GM10847 (cell line): Measurements from ENCODE around the gene CAMKV.

ENCODE experiments used
- POLR2A ChIP-seq: IDR thresholded peaks from 2 replicates; pipeline ENCODE4 v1.6.1; 2011; ENCODE audit not compliant: insufficient read length; ENCODE audit errors: extremely low read depth

Gene CAMKV

DNA sequence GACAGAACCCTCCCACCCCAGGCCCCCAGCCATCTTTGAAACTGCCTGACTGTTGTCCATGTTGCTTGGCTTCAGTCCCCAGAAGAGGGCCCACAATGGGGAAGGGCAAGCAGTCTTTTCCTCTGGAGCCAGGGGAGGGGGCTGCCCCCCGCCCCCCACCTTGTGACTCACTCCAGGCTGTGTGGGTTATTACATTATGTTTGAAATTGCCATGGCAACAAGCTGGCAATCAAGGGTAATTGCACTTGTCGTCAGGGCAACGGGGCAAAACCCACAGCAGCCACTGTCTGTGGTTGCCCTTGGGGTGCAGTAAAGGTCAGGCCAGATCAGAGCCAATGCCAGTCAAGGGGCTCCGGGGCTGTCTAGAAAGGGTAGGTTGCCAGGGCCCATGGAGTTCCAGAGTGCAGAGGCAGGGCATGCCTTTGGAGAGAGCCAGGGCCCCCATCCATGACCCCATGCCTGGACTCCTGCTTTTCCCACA, 3.1 kb upstream of the CAMKV start:
- no peak for TF ChIP-seq POLR2A

DNA sequence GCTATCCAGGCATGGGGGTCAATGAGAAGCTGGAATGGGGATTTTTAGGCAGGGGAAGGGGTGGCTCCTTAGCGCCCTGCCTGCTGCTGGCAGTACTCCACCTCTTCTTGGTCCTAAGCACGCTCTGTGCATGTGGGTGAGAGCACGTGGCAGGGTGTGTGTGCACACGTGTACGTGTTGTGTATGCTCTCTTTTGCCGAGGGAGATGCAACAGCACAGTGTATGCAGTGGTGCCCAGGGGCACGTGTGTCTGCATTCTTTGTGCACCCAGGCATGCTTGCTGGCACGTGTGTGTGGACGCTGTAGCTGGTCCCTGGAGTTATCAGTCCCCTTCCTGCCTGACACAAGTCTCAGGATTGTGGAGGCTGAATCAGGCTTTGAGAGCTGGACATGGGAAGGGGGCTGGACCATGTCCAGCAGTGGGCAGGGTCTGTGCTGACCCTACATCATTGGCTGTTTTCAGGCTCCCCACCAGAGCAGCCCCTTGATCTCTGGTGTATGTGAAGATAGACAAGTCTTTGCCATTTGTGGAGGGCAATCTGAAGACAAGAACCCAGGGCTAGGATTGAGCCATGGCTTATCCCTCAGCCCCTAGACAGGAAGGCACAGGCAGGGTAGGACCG, 1.9 kb upstream of the CAMKV start:
- no peak for TF ChIP-seq POLR2A

DNA sequence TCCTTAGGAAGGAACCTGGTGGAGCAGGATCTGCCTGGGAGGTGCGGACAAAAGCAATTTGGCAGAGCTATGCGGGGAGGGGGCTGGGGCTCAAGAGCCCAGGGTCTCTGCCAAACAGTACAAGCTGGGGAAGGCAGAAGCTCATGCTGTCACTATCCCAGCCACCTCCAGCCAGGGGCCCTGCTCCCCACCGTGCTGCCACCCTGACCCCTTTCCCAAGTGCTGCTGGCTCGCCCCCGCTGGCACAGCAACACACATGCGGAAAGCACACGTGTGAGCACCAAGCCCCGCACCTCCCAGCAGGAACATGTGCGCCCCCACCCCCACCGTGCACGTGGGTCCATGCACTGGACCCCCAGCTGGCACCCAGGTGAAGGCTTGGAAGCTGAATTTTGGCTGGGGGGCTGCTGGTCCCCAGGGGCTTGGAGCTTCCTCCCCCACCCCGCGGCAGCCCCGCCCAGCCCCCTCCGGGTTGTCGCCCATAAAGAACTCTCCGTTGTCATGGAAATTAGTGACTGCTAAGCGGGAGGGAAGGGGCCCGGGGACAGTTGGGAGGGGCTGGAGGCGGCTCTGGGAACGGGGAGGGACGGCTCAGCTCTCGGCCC, 742 bp downstream of the CAMKV start:
- TF ChIP-seq POLR2A: no peak

DNA sequence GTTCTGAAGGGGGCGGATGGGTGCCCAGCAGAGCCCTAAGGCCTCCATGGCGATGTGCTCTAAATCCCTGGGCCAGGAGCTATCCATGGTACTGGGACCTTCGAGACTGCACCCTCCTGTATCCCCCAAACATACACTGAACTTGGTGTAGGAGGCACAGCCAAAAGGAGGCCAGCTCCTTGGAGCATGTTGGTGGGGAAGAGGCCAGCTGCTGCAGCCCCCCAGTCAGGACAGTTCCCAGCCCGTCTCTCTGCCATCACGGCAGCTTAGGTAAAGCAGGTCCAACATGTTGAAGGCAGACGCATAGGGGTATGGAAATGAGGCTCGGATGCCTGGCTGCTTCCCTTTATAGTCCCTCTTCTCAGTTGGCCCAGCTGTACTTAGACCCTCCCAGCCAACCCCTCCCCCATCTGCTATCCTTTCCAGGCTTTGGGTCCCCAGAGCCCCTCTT, 1.8 kb downstream of the CAMKV start:
- no peak for TF ChIP-seq POLR2A

DNA sequence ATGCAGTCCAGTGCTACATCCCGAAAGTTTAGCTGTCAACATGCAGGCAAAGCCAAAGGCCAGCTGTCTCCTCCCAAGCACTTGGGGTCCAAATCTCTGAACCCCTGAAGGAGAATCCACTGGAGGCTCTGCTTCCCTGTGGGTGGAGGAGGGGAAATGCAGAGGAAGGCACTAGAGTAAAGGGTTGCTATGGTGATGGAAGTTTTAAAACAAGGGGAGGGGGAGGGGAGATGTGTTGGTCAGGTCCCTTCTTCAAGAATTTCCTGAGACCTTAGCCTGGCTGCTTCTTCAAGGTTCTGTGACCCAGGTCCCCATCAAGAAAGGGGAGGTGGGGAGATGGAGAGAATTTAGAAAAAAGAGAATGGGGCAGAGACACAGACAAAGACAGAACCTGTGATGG, 2.3 kb downstream of the CAMKV start:
- no peak for TF ChIP-seq POLR2A

DNA sequence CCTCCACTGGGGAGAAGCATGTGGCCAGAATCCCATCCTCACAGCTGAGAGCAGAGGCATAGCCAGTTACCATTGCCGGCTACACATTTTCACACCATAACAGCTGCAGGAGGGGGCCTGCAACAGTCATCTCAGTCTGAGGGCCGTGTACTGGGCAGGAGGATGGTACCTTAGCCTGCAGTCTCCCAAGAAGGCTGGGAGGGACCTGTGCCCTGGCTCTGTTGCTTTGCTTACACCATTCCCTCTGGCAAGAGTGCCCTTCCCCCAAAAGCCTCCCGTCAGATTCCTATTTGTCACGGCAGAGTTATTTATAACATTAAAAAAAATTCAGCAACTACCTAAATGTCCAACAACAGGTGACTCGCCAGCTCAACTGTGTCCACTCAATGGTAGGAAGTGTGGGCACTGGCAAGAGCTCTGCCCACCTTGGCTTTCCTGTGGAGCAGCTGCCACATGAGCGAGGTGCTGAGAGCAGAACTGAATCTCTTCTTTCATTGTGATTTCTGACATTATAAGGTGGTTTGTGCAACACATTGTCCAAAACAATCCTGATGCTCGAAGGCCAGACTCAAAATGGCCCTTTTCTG, 4.4 kb downstream of the CAMKV start:
- no peak for TF ChIP-seq POLR2A

DNA sequence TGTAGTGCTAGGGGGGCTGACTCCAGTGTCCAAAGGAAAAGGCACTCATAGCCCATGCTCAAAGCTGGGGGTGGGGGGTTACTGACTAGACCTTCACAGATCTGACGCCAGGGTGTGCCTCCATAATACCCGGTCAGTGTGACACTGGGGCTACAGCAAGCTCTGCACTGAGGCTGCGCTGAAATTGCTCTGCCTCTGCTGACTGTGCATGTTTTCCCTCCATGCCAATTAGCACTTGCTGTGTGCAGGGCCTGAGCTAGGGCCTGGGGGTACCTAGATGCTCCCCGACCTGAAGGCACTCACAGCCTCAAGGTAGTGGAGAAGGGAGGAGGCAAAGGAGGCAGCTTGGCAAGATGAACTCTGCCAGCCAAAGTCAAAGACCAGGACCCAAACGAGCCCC, 5.2 kb downstream of the CAMKV start:
- no peak for TF ChIP-seq POLR2A

DNA sequence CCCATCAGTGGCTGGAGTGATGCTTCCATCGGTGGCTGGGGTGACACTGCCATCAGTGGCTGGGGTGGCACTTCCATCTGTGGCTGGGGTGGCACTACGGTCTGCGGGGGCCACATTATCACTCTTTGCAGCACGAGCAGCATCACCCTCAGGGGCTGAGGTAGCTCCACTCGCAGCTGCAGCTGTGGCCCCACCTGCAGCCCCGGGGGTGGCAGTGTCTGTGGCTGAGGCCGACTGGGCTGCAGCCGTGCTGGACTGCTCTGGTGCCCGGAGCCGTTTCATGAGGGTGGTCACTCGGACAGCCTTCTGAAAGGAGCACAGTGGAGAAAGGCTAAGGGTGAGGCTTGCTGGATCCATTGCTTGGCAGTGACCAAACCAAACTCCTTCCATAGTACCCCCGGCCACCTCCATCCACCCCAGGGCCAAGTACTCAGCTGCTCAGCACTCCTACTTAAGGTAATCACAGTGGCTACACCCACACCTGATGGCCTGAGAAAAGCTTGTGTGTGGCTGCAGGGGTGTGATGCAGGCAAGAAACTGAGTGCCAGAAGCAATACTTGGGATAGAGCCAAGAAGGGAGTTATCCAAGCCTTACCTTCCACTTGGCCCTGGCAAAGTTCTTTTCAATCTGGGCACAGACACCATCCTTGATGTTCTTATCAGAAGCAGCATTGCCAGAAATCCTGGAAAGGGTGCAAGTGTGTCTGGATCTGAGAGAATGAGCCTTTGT, 10.0 kb downstream of the CAMKV start:
- TF ChIP-seq POLR2A: no peak

DNA sequence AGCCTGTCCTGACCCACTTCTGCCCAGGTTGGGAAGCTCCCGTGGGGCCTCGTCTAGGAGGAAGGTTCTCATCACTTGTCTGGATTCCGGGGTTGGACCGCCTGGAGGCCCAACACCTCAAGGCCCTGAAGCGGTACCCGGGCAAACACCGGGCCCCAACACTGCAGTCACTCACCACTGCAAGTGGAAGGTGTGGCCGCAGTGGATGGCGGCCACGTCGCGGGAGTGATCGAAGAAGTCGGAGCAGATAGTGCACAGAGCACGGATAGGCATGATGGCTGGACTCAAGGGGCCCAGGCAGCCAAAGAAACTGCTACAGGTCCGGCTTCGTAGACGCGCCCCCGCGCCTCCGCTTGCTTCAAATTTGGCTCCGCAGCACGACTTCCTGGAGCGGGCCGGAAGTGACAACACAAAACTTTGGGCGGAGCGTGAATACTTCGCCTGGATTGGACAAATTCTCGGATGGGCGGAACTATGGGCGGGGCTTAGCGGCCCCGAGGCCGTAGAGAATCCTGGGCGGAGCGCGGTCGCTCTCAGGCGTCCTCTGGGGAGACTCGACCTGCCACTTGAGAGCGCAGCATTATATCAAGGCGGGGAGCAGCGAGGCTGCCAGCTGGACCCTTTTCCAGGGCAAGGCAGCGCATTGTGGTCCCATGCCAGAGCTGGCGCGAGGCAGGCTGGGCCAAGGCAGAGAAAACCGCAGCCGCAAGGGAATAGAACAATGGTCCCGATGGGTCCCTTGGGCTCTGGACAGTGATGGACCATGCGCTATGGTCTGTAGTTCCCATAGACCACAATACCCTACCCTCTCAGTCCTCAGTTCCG, 13.3 kb downstream of the CAMKV start, which contains the start of gene TRAIP:
TSS of gene TRAIP (minus strand) at position 384 of the 825 bp plus-strand sequence. CDS start at position 273, 111 bp downstream.
- peak; percentile 84 for TF ChIP-seq POLR2A

DNA sequence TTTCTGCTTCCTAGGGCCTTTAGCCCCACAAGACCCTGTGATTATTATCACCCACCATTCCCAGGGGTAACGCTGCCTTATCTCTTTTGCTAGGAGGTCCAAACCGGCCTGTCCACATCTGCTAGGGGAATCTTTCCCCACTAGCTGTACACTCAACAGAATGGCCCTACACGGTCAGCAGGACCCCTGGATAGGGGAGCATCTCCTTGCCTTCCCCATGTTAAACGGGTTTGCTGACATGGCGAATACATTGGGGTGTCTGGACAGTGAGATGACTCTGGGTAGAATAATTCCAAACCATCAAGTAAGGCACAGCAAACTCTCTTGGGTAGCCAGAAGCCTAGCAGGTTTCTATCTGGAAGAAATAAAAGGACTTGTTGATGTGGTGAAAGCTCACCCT, 14.0 kb downstream of the CAMKV start:
- no peak for TF ChIP-seq POLR2A

DNA sequence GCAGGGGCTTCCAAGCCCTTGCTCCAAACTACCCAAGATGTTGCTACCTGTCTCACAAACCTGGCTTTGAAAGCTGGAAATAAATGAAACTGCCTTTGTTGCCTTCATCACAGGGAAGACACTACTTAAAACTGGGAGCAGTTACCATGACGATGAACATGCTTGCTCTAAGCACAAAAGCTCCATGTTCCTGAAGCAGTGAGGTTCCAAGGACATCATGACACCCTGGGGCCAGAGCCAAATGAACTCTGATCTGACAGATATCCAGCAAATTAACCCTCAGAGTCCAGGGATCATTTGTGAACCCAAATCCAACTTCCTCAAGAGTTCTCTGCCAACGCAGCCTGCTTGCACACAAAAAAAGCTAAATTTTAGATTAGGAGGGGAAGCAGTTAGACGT, 24.0 kb downstream of the CAMKV start:
- TF ChIP-seq POLR2A: no peak

DNA sequence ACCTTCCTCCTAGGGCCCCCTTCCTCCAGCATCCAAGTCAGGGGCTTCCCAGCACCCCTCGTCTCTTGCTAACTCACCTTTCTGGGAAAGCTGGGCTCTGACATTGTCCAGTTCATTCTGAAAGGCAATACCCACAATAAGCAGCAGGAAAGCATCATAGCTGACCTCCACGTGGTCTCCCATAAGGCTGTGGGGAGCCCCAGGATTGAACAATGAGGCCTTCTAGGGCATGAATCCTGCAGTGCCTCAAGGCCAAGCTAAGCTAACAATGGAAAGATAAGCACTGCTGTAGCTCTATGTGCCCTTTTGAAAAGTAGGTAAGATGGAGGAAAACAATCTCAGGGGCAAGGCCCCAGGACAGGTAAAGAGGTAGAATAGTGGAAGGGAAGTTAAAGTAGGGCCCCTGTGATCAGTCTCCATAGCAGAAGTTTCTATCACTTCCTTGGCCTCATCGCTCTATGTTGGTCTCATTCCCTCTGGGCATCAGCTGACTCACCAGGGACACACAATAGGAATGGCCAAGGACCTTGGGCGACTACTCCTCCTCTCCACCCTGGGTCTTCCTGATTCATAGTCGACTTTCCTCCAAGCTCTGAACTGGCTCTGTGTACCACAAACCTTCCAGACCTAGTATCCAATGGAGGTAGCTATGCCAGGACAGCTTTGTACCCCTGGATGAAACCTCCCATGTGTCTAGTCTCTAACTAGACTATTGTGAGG, 25.1 kb downstream of the CAMKV start:
- no peak for TF ChIP-seq POLR2A

DNA sequence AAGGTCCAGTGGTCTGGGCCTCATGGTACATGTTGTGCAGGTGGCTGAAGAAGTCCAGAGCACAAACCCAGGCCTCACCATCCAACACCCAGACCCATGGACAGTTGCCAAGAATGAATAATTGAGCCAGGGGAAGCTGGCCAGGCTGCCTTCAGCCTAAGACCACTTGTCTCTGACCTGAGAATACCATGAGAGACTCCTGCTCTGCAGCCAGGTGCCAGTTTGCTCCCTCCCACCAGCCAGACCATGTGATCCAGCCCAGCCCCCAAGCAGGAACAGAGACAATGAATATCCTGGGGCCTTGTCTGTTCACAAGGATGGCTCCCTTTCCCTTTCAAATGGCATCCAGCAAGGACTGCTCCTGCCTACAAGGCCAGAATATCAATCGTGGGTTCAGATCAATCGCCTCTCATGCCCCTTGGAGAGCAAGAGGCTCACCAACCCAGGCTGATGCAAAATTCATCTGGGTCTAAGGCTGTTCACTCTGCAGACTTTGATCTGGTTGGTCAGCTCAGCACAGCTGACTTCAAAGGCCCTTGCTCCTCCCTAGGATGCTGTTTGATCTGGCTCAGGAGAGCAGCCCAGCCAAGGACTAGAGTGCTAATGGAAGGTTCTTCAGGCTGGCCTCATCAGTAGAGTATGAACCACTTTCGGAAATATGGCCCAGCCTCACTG, 26.7 kb downstream of the CAMKV start:
- TF ChIP-seq POLR2A: no peak

DNA sequence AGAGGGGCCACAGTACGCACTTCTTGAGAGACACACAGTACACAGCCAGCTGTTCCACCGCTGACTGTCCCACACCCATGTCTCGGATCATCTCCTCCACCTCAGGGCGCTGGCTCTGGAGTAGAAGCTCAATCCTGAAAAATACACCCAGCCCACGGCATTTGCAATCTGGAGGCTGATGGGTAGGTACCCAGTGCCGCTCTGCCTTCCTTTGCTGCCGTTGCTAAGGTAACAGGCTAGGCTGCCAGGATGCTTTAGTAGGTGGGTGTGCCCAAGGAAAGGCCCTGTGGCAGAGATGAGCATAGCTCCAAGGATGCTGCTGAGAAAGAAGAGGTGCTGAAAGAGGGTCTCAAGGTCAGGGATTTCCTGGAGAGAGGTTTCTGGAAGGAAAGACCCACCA, 27.9 kb downstream of the CAMKV start:
- TF ChIP-seq POLR2A: no peak
